NCI-H187 treated with DMSO at 0.1 percent for 48 hours (cell line): ENCODE data around the gene KRTAP10-9.

Source experiments
- DNase-seq: peaks from one replicate; lab custom pipeline; 2025; lab: John Stamatoyannopoulos, UW

Gene KRTAP10-9

DNA sequence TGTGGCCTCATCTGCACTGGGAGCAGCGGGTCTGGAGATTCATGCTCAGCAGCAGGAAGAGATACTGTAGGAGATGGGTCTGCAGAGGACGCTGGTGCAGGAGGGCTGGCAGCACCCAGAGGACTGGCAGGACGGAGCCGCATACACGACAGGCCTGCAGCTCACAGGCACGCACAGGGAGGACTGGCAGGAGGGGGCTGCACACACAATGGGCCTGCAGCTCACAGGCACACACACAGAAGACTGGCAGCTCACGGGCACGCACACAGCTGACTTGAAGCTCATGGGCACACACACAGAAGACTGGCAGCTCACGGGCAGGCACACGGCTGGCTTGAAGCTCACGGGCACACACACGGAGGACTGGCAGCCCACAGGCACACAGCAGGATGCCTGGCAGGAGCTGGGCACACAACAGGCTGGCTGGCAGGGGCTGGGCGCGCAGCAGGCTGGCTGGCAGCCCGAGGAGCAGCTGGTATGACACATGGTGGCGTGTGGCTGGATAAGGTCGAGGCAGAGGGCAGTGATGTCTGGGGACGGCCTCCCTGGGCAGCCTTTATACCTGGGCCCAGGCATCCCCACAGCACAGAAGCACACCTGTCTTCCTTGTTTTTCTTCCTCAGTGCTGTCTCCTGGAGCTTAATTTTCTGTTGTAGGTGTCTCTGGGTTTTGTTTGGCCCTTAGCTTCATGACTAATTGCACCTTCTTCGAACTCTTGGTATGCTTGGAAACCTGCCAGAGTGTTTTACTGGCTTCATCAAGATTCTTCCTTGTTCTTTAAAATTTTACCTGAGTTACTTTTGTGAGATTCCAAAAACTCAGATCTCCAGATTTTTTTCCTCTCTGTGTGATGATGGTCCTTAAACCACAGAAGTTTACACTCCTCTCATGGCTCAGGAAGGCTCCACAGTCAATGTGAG, 39.8 kb downstream of the KRTAP10-9 start, which contains the start of gene KRTAP12-2:
Gene KRTAP12-2, minus strand, starts transcription at position 527 of the 920 bp plus-strand sequence. Its CDS starts 41 bp downstream, at position 486.
- no peak for DNase-seq

DNA sequence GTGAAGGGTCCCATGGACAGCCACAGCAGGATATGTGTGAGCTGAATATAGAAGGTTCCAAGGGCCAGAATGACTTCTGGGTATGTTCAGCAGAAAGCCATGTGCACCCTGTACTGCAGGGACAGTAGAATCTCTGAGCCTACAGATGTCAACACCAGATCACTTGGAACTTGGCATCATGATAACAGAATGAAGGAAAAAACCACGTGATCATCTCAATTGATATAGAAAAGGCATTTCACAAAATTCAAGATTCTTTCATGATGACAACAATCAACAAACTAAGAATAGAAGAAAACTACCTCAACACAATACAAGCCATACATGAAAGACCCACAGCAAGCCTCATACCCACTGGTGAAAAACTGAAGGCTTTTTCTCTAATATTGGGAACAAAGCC, 40.7 kb downstream of the KRTAP10-9 start:
- DNase-seq, result no peak

- DNase-seq, result no peak
These were observed 43.9 kb downstream of the KRTAP10-9 start for GRCh38 chr21:44670642-44671432.

- no peak for DNase-seq
These were observed 45.0 kb downstream of the KRTAP10-9 start for GRCh38 chr21:44671911-44672310.

DNA sequence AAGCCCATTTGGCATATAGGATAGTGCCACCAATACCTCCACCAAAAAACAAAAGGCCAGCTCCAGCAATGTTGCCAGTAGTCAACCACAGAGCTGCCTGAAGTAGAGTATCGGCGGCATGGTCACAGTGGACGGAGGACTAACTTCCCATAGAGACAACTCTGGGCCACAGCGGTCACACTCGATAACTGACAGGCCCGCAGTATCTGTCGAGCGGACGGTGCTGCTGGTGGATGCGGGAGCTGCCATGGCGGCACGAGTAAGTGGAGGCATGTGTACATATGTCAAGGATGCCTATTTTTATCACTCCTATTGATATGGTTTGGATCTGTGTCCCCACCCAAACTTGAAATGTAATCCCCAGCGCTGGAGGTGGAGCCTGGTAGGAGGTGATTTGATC, 51.0 kb downstream of the KRTAP10-9 start:
- DNase-seq, result no peak
